Measurements from ENCODE around the gene PARD3.
"Not testable (repeated sequence)": the region's sequence is repeated elsewhere in the genome, so short reads cannot be mapped to it uniquely, and the experiment has no call there.

PARD3 gene

GRCh38 chr10:34795334-34795733 lies 19.8 kb downstream of the PARD3 start:
- Histone ChIP-seq H3K4me3 (no peak overlapping the region), H3K9me3 (no peaks in the 10 kb centered on the region), H3K27me3 (no peaks in the 10 kb centered on the region), H3K36me3 (no peaks in the 10 kb centered on the region), H3K4me1 (peaks cover 0 to 29% (median 4%) of the 10 kb centered on the region in 4 donors), H3K27ac (no peak overlapping the region)
- DNase-seq, result no peak
- intact Hi-C loops (cut with DNase I; ENCODE audit: low total_unique reads), result no loop called here
- TF ChIP-seq CTCF (IDR thresholded peaks at IDR 0.05), result no peak

GRCh38 chr10:34794835-34795234 lies 20.3 kb downstream of the PARD3 start:
- intact Hi-C loops (cut with DNase I; ENCODE audit: low total_unique reads), result no loop called here
- no peak for DNase-seq
- peaks cover 0 to 34% (median 9%) of the 10 kb centered on the region in 4 donors for H3K4me1 ChIP-seq

GRCh38 chr10:34793581-34793980 lies 21.5 kb downstream of the PARD3 start:
- H3K27me3 ChIP-seq; DNase-seq; H3K27ac ChIP-seq; H3K36me3 ChIP-seq; H3K9me3 ChIP-seq; H3K4me3 ChIP-seq; intact Hi-C loops (cut with DNase I; ENCODE audit: low total_unique reads): not testable (repeated sequence)
- H3K4me1 ChIP-seq, result peaks cover 0 to 35% (median 10%) of the 10 kb centered on the region in 4 donors

More at GRCh38 chr10:34794835-34795234, 20.3 kb downstream of the PARD3 start:
- Histone ChIP-seq H3K4me3 (no peak overlapping the region), H3K27ac (no peak overlapping the region), H3K27me3 (no peaks in the 10 kb centered on the region), H3K9me3 (no peaks in the 10 kb centered on the region), H3K36me3 (no peaks in the 10 kb centered on the region)
- TF ChIP-seq CTCF (IDR thresholded peaks at IDR 0.05), result no peak

- Histone ChIP-seq H3K4me1 (peaks cover 0 to 35% (median 10%) of the 10 kb centered on the region in 4 donors), H3K27me3 (no peaks in the 10 kb centered on the region), H3K27ac (no peak overlapping the region), H3K36me3 (no peaks in the 10 kb centered on the region), H3K4me3 (no peak overlapping the region), H3K9me3 (no peaks in the 10 kb centered on the region)
- TF ChIP-seq CTCF (IDR thresholded peaks at IDR 0.05), result no peak
- intact Hi-C loops (cut with DNase I; ENCODE audit: low total_unique reads), result no loop called here
- no peak for DNase-seq
These were observed 22.2 kb downstream of the PARD3 start for GRCh38 chr10:34792881-34793280.

GRCh38 chr10:34791947-34792346 lies 23.1 kb downstream of the PARD3 start:
- H3K4me1 ChIP-seq, result peaks cover 0 to 35% (median 10%) of the 10 kb centered on the region in 4 donors
- DNase-seq, result no peak
- intact Hi-C loops (cut with DNase I; ENCODE audit: low total_unique reads), result no loop called here
- no peaks in the 10 kb centered on the region for H3K9me3 ChIP-seq
- no peak overlapping the region for H3K27ac ChIP-seq
- TF ChIP-seq CTCF (IDR thresholded peaks at IDR 0.05), result no peak
- no peaks in the 10 kb centered on the region for H3K27me3 ChIP-seq
- no peak overlapping the region for H3K4me3 ChIP-seq
- H3K36me3 ChIP-seq, result no peaks in the 10 kb centered on the region

- peaks cover 0 to 35% (median 10%) of the 10 kb centered on the region in 4 donors for H3K4me1 ChIP-seq
- H3K36me3 ChIP-seq, result no peaks in the 10 kb centered on the region
- no peak overlapping the region for H3K4me3 ChIP-seq
- no peaks in the 10 kb centered on the region for H3K9me3 ChIP-seq
- no peak for DNase-seq
- H3K27me3 ChIP-seq, result no peaks in the 10 kb centered on the region
- no peak overlapping the region for H3K27ac ChIP-seq
- no peak for TF ChIP-seq CTCF (IDR thresholded peaks at IDR 0.05)
- intact Hi-C loops (cut with DNase I; ENCODE audit: low total_unique reads), result no loop called here
These were observed 23.9 kb downstream of the PARD3 start for GRCh38 chr10:34791228-34791627.
